AG04450 (cell line): ENCODE measurements around the gene ST6GALNAC4. TPM values are rescaled to one million over a fixed set of nuclear protein-coding genes. Genes with fewer than 3 reads are reported as not detected.

Source experiments
- CTCF ChIA-PET: fragments of 300-600, 350-600 bp; formaldehyde crosslinking; extraction: SDS; loops from one replicate; lab custom pipeline; 2022; ENCODE audit warnings: antibody characterized with exemption, inconsistent platforms; lab: Charles Lee
- POLR2A ChIA-PET: fragments of 350-600 bp; formaldehyde crosslinking; extraction: SDS; loops from one replicate; lab custom pipeline; 2021; ENCODE audit warnings: antibody characterized with exemption, inconsistent platforms; lab: Yijun Ruan, JAX
- DNase-seq: peaks from one replicate; pipeline ENCODE4 v3.0.0-alpha.2; 2011; ENCODE audit warnings: low read depth, low spot score
- H3K27ac ChIP-seq: one replicate; pipeline ENCODE4 v1.5.1; 2012; ENCODE audit warnings: low read depth, low read length, control low read depth
- H3K27me3 ChIP-seq: one replicate; pipeline ENCODE4 v1.6.0; 2012; ENCODE audit warnings: low read length; ENCODE audit not compliant: control insufficient read depth, insufficient read depth
- H3K4me3 ChIP-seq: 2 replicates; pipeline ENCODE4 v1.5.1; 2011; ENCODE audit warnings: mild to moderate bottlenecking, low read depth, low read length, control low read depth
- H3K9me3 ChIP-seq: 2 replicates; pipeline ENCODE4 v1.5.1; 2012; ENCODE audit warnings: low read length; ENCODE audit not compliant: control insufficient read depth, insufficient read depth
- CTCF ChIP-seq: IDR thresholded peaks from 2 replicates; pipeline ENCODE4 v1.5.1; 2011; ENCODE audit warnings: low read depth, low read length, control low read depth, inconsistent platforms
- polyA plus RNA-seq: library from polyadenylated mRNA; depleted of rRNA; stranded (reverse); fragments of >200 nt; gene quantifications from 2 replicates; pipeline ENCODE4 v1.2.3, GENCODE V29; 2011

Gene ST6GALNAC4
- polyA plus RNA-seq, 1 experiment, result 15.0 TPM

GRCh38 chr9:127877566-127877998 lies 39.3 kb downstream of the ST6GALNAC4 start, which contains the start of gene AK1:
TSS of gene AK1 (minus strand) at chr9:127877675. CDS start at chr9:127874617, 3,058 bp downstream.
- CTCF ChIA-PET, result interaction anchor here (1.1 to 1.2 kb wide), 2 partner anchors 43 to 143 kb away, joined by 3 read pairs; partner anchors contain the start of gene TOR2A
- Histone ChIP-seq H3K4me3 (peak within 1 kb of the TSS; percentile 70), H3K27me3 (no peaks in the 10 kb centered on the region), H3K9me3 (no peaks in the 10 kb centered on the region; the same call in 1 of the 2 replicates), H3K27ac (peak within 1 kb of the TSS; percentile 11)
- POLR2A ChIA-PET, result interaction anchor here (1.3 kb wide), 1 partner anchor 20 kb away, joined by 4 read pairs; no protein-coding TSS in a partner anchor
- TF ChIP-seq CTCF, result no peak
- DNase-seq, result no peak

GRCh38 chr9:127876764-127877562 lies 39.9 kb downstream of the ST6GALNAC4 start:
- ChIA-PET CTCF (interaction anchor here (1.0 to 1.1 kb wide), 2 partner anchors 44 to 142 kb away, joined by 3 to 4 read pairs; partner anchors contain the start of gene TOR2A), POLR2A (interaction anchor here (0.5 to 1.3 kb wide), 4 partner anchors 21 to 153 kb away, joined by 3 to 4 read pairs (median 4); no protein-coding TSS in a partner anchor)
- no peak for DNase-seq
- Histone ChIP-seq H3K27ac (peak overlapping the region; percentile 11), H3K27me3 (no peaks in the 10 kb centered on the region), H3K4me3 (peak overlapping the region; percentile 70), H3K9me3 (no peaks in the 10 kb centered on the region; the same call in 1 of the 2 replicates)
- no peak for TF ChIP-seq CTCF

- no peaks in the 10 kb centered on the region for H3K27me3 ChIP-seq
- ChIA-PET POLR2A (interaction anchor here (0.5 to 1.3 kb wide), 4 partner anchors 21 to 152 kb away, joined by 3 to 4 read pairs (median 4); no protein-coding TSS in a partner anchor), CTCF (interaction anchor here (1.0 to 1.2 kb wide), 3 partner anchors 45 to 141 kb away, joined by 3 to 4 read pairs (median 4); partner anchors contain the start of gene TOR2A)
- peak overlapping the region; percentile 20; the same call in 1 of the 2 replicates for H3K4me3 ChIP-seq
- no peaks in the 10 kb centered on the region; the same call in 1 of the 2 replicates for H3K9me3 ChIP-seq
- H3K27ac ChIP-seq, result no peak overlapping the region
- no peak for TF ChIP-seq CTCF
- no peak for DNase-seq
Measured at GRCh38 chr9:127876026-127876763, 40.6 kb downstream of the ST6GALNAC4 start.

GRCh38 chr9:127875306-127875966 lies 41.4 kb downstream of the ST6GALNAC4 start:
- no peak for TF ChIP-seq CTCF
- ChIA-PET POLR2A (no interaction called here), CTCF (interaction anchor here (0.6 to 1.2 kb wide), 2 partner anchors 116 to 140 kb away, joined by 4 read pairs; partner anchors contain the start of gene TOR2A)
- H3K4me3 ChIP-seq, result peak overlapping the region; percentile 20; the same call in 1 of the 2 replicates
- H3K27ac ChIP-seq, result no peak overlapping the region
- H3K9me3 ChIP-seq, result no peaks in the 10 kb centered on the region; the same call in 1 of the 2 replicates
- no peaks in the 10 kb centered on the region for H3K27me3 ChIP-seq
- no peak for DNase-seq
